ENCODE results near the gene CERKL. TPM values are rescaled to one million over a fixed set of nuclear protein-coding genes. Genes with fewer than 3 reads are reported as not detected.

CERKL gene
- total and polyA plus RNA-seq, 2 experiments from 2014 or later: 0.32 to 0.69 TPM

DNA sequence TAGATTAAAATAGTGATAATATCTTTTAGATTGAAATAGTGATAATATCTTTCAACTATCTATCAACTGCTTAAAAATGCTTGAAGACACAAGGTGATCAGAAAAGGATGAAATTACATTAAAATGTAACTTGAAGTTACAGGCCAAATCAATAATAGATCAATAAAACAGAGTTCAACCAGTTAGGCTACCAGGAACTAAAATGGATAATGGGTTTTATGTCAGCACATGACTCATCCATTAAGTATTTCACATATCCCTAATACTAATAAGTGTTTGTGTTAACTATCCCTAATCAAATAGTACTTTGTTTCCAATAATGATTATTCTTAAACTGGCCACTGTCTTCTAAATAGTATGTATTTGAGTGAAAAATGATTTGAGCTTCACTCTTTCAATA lies 33.7 kb downstream of the CERKL start:
- Mint-ChIP-seq H3K27ac (no peak overlapping the region), H3K4me3 (no peak overlapping the region), H3K36me3 (ENCODE audit: low read depth) (no peaks in the 10 kb centered on the region), H3K9me3 (no peaks in the 10 kb centered on the region), H3K27me3 (ENCODE audit: insufficient read depth, low read depth, poor library complexity) (peaks cover 2% of the 10 kb centered on the region), H3K4me1 (peaks cover 5% of the 10 kb centered on the region)
- no peaks in the 10 kb centered on the region for H3K27me3 ChIP-seq (ENCODE audit: insufficient read depth)
- H2AFZ ChIP-seq: no peak overlapping the region
- no peak for ATAC-seq
- H3K4me2 ChIP-seq: no peak overlapping the region
- no peak overlapping the region for H3K4me3 ChIP-seq
- H3K27ac ChIP-seq (ENCODE audit: low read depth): no peak overlapping the region
- no peaks in the 10 kb centered on the region for H3F3A ChIP-seq (replicated peaks; ENCODE audit: low read depth)
- H3K9me2 ChIP-seq (ENCODE audit: insufficient read depth): peaks cover 4% of the 10 kb centered on the region
- no peaks in the 10 kb centered on the region for H3K36me3 ChIP-seq (ENCODE audit: insufficient read depth)
- peaks cover 4% of the 10 kb centered on the region; the same call in 1 of the 2 replicates for H3K4me1 ChIP-seq (ENCODE audit: insufficient read depth)
- H3K79me2 ChIP-seq (replicated peaks; ENCODE audit: insufficient read depth): no peaks in the 10 kb centered on the region
- H4K20me1 ChIP-seq (replicated peaks; ENCODE audit: insufficient read depth): no peaks in the 10 kb centered on the region
- TF ChIP-seq STAT1 (IDR thresholded peaks at IDR 0.05; ENCODE audit: unreplicated experiment): no peak
- no peak for TF ChIP-seq CREB1 (CRISPR knock-in tag; IDR thresholded peaks at IDR 0.05; ENCODE audit: low read depth)
- TF ChIP-seq, protein P1, sequence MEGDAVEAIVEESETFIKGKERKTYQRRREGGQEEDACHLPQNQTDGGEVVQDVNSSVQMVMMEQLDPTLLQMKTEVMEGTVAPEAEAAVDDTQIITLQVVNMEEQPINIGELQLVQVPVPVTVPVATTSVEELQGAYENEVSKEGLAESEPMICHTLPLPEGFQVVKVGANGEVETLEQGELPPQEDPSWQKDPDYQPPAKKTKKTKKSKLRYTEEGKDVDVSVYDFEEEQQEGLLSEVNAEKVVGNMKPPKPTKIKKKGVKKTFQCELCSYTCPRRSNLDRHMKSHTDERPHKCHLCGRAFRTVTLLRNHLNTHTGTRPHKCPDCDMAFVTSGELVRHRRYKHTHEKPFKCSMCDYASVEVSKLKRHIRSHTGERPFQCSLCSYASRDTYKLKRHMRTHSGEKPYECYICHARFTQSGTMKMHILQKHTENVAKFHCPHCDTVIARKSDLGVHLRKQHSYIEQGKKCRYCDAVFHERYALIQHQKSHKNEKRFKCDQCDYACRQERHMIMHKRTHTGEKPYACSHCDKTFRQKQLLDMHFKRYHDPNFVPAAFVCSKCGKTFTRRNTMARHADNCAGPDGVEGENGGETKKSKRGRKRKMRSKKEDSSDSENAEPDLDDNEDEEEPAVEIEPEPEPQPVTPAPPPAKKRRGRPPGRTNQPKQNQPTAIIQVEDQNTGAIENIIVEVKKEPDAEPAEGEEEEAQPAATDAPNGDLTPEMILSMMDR (conservative IDR thresholded peaks at IDR 0.05; ENCODE audit: low read depth in 2 of 2): no peak
- TF ChIP-seq EZH2 (IDR thresholded peaks at IDR 0.05; ENCODE audit: low read depth, unreplicated experiment): no peak
- TF ChIP-seq, protein P2, sequence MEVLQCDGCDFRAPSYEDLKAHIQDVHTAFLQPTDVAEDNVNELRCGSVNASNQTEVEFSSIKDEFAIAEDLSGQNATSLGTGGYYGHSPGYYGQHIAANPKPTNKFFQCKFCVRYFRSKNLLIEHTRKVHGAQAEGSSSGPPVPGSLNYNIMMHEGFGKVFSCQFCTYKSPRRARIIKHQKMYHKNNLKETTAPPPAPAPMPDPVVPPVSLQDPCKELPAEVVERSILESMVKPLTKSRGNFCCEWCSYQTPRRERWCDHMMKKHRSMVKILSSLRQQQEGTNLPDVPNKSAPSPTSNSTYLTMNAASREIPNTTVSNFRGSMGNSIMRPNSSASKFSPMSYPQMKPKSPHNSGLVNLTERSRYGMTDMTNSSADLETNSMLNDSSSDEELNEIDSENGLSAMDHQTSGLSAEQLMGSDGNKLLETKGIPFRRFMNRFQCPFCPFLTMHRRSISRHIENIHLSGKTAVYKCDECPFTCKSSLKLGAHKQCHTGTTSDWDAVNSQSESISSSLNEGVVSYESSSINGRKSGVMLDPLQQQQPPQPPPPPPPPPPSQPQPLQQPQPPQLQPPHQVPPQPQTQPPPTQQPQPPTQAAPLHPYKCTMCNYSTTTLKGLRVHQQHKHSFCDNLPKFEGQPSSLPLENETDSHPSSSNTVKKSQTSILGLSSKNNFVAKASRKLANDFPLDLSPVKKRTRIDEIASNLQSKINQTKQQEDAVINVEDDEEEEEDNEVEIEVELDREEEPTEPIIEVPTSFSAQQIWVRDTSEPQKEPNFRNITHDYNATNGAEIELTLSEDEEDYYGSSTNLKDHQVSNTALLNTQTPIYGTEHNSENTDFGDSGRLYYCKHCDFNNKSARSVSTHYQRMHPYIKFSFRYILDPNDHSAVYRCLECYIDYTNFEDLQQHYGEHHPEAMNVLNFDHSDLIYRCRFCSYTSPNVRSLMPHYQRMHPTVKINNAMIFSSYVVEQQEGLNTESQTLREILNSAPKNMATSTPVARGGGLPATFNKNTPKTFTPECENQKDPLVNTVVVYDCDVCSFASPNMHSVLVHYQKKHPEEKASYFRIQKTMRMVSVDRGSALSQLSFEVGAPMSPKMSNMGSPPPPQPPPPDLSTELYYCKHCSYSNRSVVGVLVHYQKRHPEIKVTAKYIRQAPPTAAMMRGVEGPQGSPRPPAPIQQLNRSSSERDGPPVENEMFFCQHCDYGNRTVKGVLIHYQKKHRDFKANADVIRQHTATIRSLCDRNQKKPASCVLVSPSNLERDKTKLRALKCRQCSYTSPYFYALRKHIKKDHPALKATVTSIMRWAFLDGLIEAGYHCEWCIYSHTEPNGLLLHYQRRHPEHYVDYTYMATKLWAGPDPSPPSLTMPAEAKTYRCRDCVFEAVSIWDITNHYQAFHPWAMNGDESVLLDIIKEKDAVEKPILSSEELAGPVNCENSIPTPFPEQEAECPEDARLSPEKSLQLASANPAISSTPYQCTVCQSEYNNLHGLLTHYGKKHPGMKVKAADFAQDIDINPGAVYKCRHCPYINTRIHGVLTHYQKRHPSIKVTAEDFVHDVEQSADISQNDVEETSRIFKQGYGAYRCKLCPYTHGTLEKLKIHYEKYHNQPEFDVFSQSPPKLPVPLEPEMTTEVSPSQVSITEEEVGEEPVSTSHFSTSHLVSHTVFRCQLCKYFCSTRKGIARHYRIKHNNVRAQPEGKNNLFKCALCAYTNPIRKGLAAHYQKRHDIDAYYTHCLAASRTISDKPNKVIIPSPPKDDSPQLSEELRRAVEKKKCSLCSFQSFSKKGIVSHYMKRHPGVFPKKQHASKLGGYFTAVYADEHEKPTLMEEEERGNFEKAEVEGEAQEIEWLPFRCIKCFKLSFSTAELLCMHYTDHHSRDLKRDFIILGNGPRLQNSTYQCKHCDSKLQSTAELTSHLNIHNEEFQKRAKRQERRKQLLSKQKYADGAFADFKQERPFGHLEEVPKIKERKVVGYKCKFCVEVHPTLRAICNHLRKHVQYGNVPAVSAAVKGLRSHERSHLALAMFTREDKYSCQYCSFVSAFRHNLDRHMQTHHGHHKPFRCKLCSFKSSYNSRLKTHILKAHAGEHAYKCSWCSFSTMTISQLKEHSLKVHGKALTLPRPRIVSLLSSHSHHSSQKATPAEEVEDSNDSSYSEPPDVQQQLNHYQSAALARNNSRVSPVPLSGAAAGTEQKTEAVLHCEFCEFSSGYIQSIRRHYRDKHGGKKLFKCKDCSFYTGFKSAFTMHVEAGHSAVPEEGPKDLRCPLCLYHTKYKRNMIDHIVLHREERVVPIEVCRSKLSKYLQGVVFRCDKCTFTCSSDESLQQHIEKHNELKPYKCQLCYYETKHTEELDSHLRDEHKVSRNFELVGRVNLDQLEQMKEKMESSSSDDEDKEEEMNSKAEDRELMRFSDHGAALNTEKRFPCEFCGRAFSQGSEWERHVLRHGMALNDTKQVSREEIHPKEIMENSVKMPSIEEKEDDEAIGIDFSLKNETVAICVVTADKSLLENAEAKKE (CRISPR knock-in tag; IDR thresholded peaks at IDR 0.05): no peak
- TF ChIP-seq POLR2AphosphoS5 (IDR thresholded peaks at IDR 0.05; ENCODE audit: low read depth): no peak
- no peak for DNase-seq (ENCODE audit: low spot score)

All from GM23338 (cell line).